ENCODE measurements around the gene IFFO2.

DNA sequence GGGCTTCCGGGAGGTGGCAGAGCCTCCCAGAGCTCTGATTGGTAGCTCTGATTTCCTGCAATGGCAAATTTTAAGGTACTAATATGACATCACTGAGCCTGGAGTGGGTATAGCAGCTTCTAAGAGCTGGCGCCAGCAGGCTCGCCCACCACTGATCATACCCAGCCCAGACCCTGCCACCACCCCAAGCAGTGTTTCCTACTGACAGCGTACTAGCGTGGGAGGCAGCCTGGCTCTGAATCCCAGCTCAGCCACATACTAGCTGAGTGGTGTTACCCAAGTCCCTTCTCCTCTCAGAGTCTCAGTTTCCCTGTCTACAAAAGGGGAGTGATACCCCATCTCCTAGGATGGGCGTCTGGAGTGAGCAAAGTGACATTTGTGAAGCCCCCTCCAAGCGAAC lies 41.1 kb downstream of the IFFO2 start:
- TF ChIP-seq, protein P1, sequence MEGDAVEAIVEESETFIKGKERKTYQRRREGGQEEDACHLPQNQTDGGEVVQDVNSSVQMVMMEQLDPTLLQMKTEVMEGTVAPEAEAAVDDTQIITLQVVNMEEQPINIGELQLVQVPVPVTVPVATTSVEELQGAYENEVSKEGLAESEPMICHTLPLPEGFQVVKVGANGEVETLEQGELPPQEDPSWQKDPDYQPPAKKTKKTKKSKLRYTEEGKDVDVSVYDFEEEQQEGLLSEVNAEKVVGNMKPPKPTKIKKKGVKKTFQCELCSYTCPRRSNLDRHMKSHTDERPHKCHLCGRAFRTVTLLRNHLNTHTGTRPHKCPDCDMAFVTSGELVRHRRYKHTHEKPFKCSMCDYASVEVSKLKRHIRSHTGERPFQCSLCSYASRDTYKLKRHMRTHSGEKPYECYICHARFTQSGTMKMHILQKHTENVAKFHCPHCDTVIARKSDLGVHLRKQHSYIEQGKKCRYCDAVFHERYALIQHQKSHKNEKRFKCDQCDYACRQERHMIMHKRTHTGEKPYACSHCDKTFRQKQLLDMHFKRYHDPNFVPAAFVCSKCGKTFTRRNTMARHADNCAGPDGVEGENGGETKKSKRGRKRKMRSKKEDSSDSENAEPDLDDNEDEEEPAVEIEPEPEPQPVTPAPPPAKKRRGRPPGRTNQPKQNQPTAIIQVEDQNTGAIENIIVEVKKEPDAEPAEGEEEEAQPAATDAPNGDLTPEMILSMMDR (IDR thresholded peaks at IDR 0.05): no peak
- TF ChIP-seq POLR2A (IDR thresholded peaks at IDR 0.05): no peak
- no peak for TF ChIP-seq POLR2AphosphoS5 (IDR thresholded peaks at IDR 0.05; ENCODE audit: insufficient read depth in 1 of 2, low read depth in 1 of 2)
